Type B pancreatic cell (in vitro differentiated cells): ENCODE results near the gene SLC22A6. TPM values are rescaled to one million over a fixed set of nuclear protein-coding genes. Genes with fewer than 3 reads are reported as not detected.

ENCODE experiments used
- DNase-seq: peaks from one replicate; pipeline ENCODE4 v3.0.0; 2021; ENCODE audit warnings: mixed read lengths; ENCODE audit not compliant: unreplicated experiment; ENCODE audit errors: extremely low spot score
- H3K27ac Mint-ChIP-seq: 2 replicates; pipeline ENCODE4 v1.8.0; 2021; ENCODE audit warnings: mild to moderate bottlenecking, mixed read lengths
- H3K27me3 Mint-ChIP-seq: 2 replicates; pipeline ENCODE4 v1.8.0; 2021; ENCODE audit warnings: mixed read lengths
- H3K36me3 Mint-ChIP-seq: 2 replicates; pipeline ENCODE4 v1.8.0; 2021; ENCODE audit warnings: mixed read lengths
- H3K4me1 Mint-ChIP-seq: one replicate; pipeline ENCODE4 v1.8.0; 2021; ENCODE audit warnings: mixed read lengths; ENCODE audit not compliant: unreplicated experiment
- H3K4me3 Mint-ChIP-seq: 2 replicates; pipeline ENCODE4 v1.8.0; 2021; ENCODE audit warnings: mild to moderate bottlenecking, mixed read lengths
- H3K9me3 Mint-ChIP-seq: 2 replicates; pipeline ENCODE4 v1.8.0; 2021; ENCODE audit warnings: mixed read lengths
- total RNA-seq: library from RNA; stranded (reverse); gene quantifications from 2 replicates; pipeline ENCODE4 v1.2.1, GENCODE V29; 2021; ENCODE audit warnings: low replicate concordance
- TF ChIP-seq, protein P1 (sequence below): fragments of 200-600 bp; sonication (generic); conservative IDR thresholded peaks from 2 replicates; pipeline ENCODE4 v1.5.0; 2021; ENCODE audit warnings: antibody characterized with exemption, mild to moderate bottlenecking

SLC22A6 gene
- total RNA-seq, 1 donor from 2014 or later = 1.5 TPM

DNA sequence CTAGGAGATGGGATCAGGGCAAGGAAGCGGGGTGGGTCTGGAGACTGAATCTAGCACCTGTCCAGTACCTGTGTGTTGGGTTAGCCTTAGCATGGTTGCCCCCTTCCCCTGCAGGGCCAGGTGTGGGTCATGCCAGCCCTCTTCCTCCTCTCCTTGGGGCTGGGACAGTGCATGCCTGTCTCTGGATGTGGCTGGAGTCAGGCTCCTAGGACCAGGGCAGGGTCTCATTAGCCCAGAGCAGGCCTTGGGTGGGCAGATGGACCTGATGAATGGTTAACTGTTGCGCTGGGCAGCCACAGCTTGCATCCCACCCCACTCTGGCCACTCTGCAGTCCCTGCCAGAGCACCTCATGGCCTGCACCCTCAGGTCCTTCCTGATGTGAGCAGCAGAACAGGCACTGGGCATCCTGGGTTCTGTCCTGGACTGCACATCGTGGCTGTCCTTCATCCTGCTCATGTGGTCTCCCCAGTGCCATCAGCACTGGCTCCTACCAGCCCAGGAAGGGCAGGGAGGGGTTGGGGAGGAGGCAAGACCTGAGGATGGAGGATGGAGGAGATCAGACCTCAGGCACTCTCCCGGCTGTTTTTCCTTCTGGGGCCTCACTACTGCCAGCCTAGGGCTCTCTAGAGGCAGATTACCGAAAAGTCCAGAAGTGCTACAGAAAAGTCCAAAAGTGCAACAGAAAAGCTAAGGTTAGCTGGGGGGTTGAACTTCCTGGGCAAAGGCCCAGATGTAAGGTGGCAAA is 50.8 kb downstream of the SLC22A6 start:
- H3K27me3 Mint-ChIP-seq = peaks cover 5% of the 10 kb centered on the region
- peaks cover 4% of the 10 kb centered on the region for H3K36me3 Mint-ChIP-seq
- TF ChIP-seq, protein P1, sequence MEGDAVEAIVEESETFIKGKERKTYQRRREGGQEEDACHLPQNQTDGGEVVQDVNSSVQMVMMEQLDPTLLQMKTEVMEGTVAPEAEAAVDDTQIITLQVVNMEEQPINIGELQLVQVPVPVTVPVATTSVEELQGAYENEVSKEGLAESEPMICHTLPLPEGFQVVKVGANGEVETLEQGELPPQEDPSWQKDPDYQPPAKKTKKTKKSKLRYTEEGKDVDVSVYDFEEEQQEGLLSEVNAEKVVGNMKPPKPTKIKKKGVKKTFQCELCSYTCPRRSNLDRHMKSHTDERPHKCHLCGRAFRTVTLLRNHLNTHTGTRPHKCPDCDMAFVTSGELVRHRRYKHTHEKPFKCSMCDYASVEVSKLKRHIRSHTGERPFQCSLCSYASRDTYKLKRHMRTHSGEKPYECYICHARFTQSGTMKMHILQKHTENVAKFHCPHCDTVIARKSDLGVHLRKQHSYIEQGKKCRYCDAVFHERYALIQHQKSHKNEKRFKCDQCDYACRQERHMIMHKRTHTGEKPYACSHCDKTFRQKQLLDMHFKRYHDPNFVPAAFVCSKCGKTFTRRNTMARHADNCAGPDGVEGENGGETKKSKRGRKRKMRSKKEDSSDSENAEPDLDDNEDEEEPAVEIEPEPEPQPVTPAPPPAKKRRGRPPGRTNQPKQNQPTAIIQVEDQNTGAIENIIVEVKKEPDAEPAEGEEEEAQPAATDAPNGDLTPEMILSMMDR = no peak
- peaks cover 7% of the 10 kb centered on the region for H3K9me3 Mint-ChIP-seq
- peaks cover 14% of the 10 kb centered on the region for H3K4me1 Mint-ChIP-seq
- no peak overlapping the region for H3K4me3 Mint-ChIP-seq
- DNase-seq = no peak
- H3K27ac Mint-ChIP-seq = no peak overlapping the region

DNA sequence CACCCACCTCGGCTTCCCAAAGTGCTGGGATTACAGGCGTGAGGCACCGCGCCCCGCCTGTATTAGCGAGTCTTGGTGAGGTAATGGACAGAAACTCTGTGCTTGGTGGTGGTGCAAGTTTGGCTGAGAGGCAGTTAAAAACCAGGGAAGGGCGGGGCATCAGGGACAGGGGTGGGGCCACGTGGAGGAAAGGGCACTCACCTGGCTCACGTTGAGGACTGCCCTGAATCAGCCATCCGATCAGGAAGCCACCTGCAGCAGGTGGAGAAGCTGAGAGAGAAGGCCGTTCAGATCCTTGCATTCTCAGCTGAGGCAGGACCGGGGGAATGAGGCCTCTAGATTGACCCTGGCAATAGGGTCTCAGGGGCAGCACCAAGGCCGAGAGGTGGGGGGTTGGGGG is 51.5 kb downstream of the SLC22A6 start:
- Mint-ChIP-seq H3K27ac (no peak overlapping the region), H3K9me3 (peaks cover 7% of the 10 kb centered on the region), H3K4me1 (peaks cover 20% of the 10 kb centered on the region), H3K27me3 (peaks cover 12% of the 10 kb centered on the region), H3K4me3 (no peak overlapping the region), H3K36me3 (peaks cover 4% of the 10 kb centered on the region)
- TF ChIP-seq, protein P1 = no peak
- DNase-seq = no peak

DNA sequence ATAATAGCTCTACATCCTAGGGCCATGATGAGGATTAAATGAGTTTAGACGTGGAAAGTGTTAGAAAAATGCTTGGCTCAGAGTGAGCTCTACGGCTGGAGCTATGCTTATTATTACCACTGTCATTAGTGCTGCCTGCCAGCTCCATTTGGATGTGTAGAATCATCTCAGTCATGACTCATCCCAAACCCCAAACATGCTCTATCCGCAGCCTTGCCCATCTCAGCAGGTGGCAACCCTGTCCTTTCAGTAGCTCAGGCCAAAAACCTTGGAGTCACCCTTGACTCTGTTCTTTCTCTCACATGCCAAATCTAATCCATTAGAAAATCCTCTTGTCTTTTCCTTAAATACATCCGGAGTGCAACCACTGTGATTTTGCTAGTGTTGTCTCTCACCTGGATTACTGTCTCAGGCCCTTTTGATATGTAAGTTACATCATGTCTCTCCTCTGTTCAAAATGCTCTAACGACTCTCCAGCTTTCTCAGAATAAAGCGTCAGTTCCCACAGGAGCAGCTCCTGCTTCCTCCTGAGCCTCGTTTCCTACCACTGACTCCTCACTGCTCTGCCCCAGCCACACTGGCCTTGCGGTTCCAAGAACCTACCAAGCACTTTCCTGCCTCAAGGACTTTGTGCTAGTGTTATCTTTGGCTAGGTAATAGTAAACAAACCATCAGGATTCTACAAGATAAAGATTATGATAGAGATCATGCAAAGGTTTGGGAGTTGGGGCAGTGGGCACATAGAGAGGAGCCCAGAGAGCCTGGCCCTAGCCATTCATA is 53.1 kb downstream of the SLC22A6 start:
- no peaks in the 10 kb centered on the region for H3K36me3 Mint-ChIP-seq
- no peak for DNase-seq

DNA sequence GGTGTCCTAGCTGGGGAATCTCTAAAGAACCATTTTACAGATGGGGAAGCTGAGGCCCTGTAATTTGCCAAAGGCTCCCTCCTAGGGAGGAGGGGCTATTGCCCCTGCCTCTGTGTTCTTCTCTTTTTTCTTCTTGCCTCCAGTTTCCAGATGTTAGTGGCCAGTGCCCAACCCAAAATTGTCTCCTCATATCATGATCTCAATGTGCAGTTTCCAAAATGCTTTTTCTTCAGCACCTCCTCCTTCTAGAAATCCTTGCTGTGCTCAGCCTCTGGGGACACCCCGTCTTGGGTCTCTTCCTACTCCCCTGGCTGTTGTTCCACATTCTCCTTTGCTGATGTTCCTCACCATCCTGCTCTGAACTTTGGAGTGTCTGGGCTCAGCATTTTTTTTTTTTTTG is 54.1 kb downstream of the SLC22A6 start:
- Mint-ChIP-seq H3K27ac (no peak overlapping the region), H3K36me3 (no peaks in the 10 kb centered on the region), H3K4me3 (no peak overlapping the region), H3K9me3 (no peaks in the 10 kb centered on the region), H3K27me3 (peaks cover 36% of the 10 kb centered on the region), H3K4me1 (peaks cover 32% of the 10 kb centered on the region)
- no peak for DNase-seq
- TF ChIP-seq, protein P1 = no peak

More for the DNA sequence above, 53.1 kb downstream of the SLC22A6 start:
- H3K4me1 Mint-ChIP-seq = peaks cover 30% of the 10 kb centered on the region
- peaks cover 26% of the 10 kb centered on the region for H3K27me3 Mint-ChIP-seq
- TF ChIP-seq, protein P1 = no peak
- no peak overlapping the region for H3K27ac Mint-ChIP-seq
- no peak overlapping the region for H3K4me3 Mint-ChIP-seq
- H3K9me3 Mint-ChIP-seq = no peaks in the 10 kb centered on the region

DNA sequence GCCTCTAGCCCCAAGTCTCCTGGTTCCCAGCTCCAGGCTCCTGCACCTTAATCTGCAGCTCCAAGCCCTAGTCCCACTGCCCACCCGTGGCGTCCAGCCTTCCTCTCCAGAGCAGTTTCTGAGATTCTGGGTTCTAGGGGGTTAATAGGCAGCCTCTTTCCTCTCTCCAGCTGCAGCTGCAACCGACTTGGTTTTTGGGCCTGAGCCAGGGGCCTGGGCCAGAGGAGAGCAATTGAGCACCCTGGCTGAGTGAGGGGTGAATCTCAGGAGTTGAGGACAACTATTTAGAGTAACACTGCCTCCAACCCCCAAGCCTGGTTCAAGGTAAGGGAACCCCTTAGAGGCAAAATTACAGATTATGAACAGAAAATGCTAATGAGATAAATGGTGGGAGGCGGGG is 54.6 kb downstream of the SLC22A6 start:
- no peaks in the 10 kb centered on the region for H3K9me3 Mint-ChIP-seq
- peaks cover 34% of the 10 kb centered on the region for H3K4me1 Mint-ChIP-seq
- DNase-seq = no peak

More for the DNA sequence above, 54.6 kb downstream of the SLC22A6 start:
- Mint-ChIP-seq H3K4me3 (no peak overlapping the region), H3K27me3 (peaks cover 41% of the 10 kb centered on the region), H3K27ac (no peak overlapping the region), H3K36me3 (no peaks in the 10 kb centered on the region)
- TF ChIP-seq, protein P1 = no peak
